ENCODE measurements around the gene ZNF101.
A peak's percentile ranks its signal among the peaks of the same experiment; 100 is the strongest.
"Not testable (repeated sequence)": the region's sequence is repeated elsewhere in the genome, so short reads cannot be mapped to it uniquely, and the experiment has no call there.

ZNF101 gene

GRCh38 chr19:19662344-19662743, 6.3 kb upstream of the ZNF101 start:
- no peak for DNase-seq

GRCh38 chr19:19662871-19663255, 5.8 kb upstream of the ZNF101 start:
- DNase-seq = no peak

- DNase-seq = peak; percentile 97 to 99
Measured at GRCh38 chr19:19663256-19664120, 5.2 kb upstream of the ZNF101 start, which contains the start of gene ATP13A1. Gene ATP13A1, minus strand, starts transcription at chr19:19663676. Its CDS starts 10 bp downstream, at chr19:19663666.

- not testable (repeated sequence) for DNase-seq
Measured at GRCh38 chr19:19665420-19665948, 3.2 kb upstream of the ZNF101 start.

- DNase-seq = no peak
Measured at GRCh38 chr19:19670070-19670551, 1.5 kb downstream of the ZNF101 start.

GRCh38 chr19:19672816-19673215, 4.2 kb downstream of the ZNF101 start:
- DNase-seq = no peak

- no peak for DNase-seq
Measured at GRCh38 chr19:19674315-19674714, 5.7 kb downstream of the ZNF101 start.

GRCh38 chr19:19677579-19677978, 8.9 kb downstream of the ZNF101 start:
- no peak for DNase-seq

- DNase-seq = no peak
Measured at GRCh38 chr19:19679176-19680073, 10.8 kb downstream of the ZNF101 start.

- not testable (repeated sequence) for DNase-seq
Measured at GRCh38 chr19:19686119-19686518, 17.5 kb downstream of the ZNF101 start.

- DNase-seq = no peak
Measured at GRCh38 chr19:19686580-19686979, 17.9 kb downstream of the ZNF101 start.

GRCh38 chr19:19687090-19687489, 18.5 kb downstream of the ZNF101 start:
- DNase-seq = no peak

- DNase-seq = not testable (repeated sequence)
Measured at GRCh38 chr19:19689023-19689422, 20.4 kb downstream of the ZNF101 start.

GRCh38 chr19:19691683-19692082, 23.0 kb downstream of the ZNF101 start:
- no peak for DNase-seq

- no peak for DNase-seq
Measured at GRCh38 chr19:19696386-19696785, 27.7 kb downstream of the ZNF101 start.

- no peak for DNase-seq
Measured at GRCh38 chr19:19697589-19697988, 28.9 kb downstream of the ZNF101 start.

- not testable (repeated sequence) for DNase-seq
Measured at GRCh38 chr19:19700493-19700892, 31.9 kb downstream of the ZNF101 start.

GRCh38 chr19:19704836-19705235, 36.2 kb downstream of the ZNF101 start:
- no peak for DNase-seq

- DNase-seq = no peak
Measured at GRCh38 chr19:19710506-19710905, 41.9 kb downstream of the ZNF101 start.

- DNase-seq = no peak
Measured at GRCh38 chr19:19711306-19711933, 42.8 kb downstream of the ZNF101 start.

- no peak for DNase-seq
Measured at GRCh38 chr19:19711934-19712828, 43.5 kb downstream of the ZNF101 start.

- DNase-seq = no peak
Measured at GRCh38 chr19:19719798-19720197, 51.2 kb downstream of the ZNF101 start.
